ENCODE results near the gene CENPI. TPM values are rescaled to one million over a fixed set of nuclear protein-coding genes. Genes with fewer than 3 reads are reported as not detected.

Gene CENPI
- total and polyA plus RNA-seq, 2 of the 13 experiments (the other 11 are each of a cell fraction or from before 2014, with no cell fraction given): 5.1 to 26.5 TPM

GRCh38 chrX:101071582-101071981, 26.4 kb upstream of the CENPI start (continued):
- no peak for TF ChIP-seq PRMT3 (CRISPR knock-in tag; IDR thresholded peaks at IDR 0.05; ENCODE audit: borderline replicate concordance, low read depth)
- TF ChIP-seq ZNF547 (CRISPR knock-in tag; IDR thresholded peaks at IDR 0.05): no peak
- no peak for TF ChIP-seq REL (CRISPR knock-in tag; conservative IDR thresholded peaks at IDR 0.05)
- no peak for TF ChIP-seq SNRNP70 (IDR thresholded peaks at IDR 0.05; ENCODE audit: low read depth, low read length)
- TF ChIP-seq, protein P1, sequence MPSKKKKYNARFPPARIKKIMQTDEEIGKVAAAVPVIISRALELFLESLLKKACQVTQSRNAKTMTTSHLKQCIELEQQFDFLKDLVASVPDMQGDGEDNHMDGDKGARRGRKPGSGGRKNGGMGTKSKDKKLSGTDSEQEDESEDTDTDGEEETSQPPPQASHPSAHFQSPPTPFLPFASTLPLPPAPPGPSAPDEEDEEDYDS (CRISPR knock-in tag; IDR thresholded peaks at IDR 0.05): no peak
- no peak for TF ChIP-seq ZSCAN29 (CRISPR knock-in tag; conservative IDR thresholded peaks at IDR 0.05)
- TF ChIP-seq ZMYM4 (CRISPR knock-in tag; IDR thresholded peaks at IDR 0.05): no peak
- no peak for TF ChIP-seq FIP1L1 (IDR thresholded peaks at IDR 0.05; ENCODE audit: borderline replicate concordance, insufficient read depth, low read depth, low read length)
- TF ChIP-seq SNAPC2 (CRISPR knock-in tag; IDR thresholded peaks at IDR 0.05): no peak

- 43% methylated on average over 13 of the region's 23 CpGs for WGBS (ENCODE audit: low lambda C conversion rate)
- Histone ChIP-seq H3K4me1 (ENCODE audit: insufficient read depth, low read length) (no peaks in the 10 kb centered on the region), H3K27ac (ENCODE audit: extremely low read length, insufficient read depth, low read length) (no peak within 1 kb of the TSS), H3K9me3 (ENCODE audit: low read length) (no peaks in the 10 kb centered on the region), H3K27me3 (ENCODE audit: control insufficient read depth in 1 of 2, insufficient read depth in 2 of 2, low read length in 2 of 2) (no peaks in the 10 kb centered on the region), H3K4me3 (replicated peaks in 1 of 3; ENCODE audit: insufficient read depth in 1 of 3, low read depth in 2 of 3, low read length in 3 of 3) (no peak within 1 kb of the TSS), H2AFZ (ENCODE audit: low read length) (no peak within 1 kb of the TSS), H3K4me2 (ENCODE audit: low read depth, low read length) (peak within 1 kb of the TSS; percentile 12; the same call in 1 of the 2 replicates), H4K20me1 (ENCODE audit: insufficient read depth, low read length) (no peaks in the 10 kb centered on the region), H3K9ac (ENCODE audit: insufficient read depth, low read depth, low read length) (no peak within 1 kb of the TSS), H3K79me2 (ENCODE audit: insufficient read depth, low read length) (no peaks in the 10 kb centered on the region), H3K36me3 (replicated peaks in 1 of 2; ENCODE audit: control insufficient read depth in 1 of 2, insufficient read depth in 2 of 2, low read length in 2 of 2) (no peaks in the 10 kb centered on the region)
- POLR2A ChIA-PET: no interaction called here
- FAIRE-seq: no peak
- no TSS peak for BruUV-seq (replicated peaks)
- ATAC-seq: peak; percentile 38; the same call in 1 of the 3 replicates
- intact Hi-C loops (cut with micrococcal nuclease; ENCODE audit: unreplicated experiment): no loop called here
- DNase-seq (ENCODE audit: low spot score): no peak
- in situ Hi-C loops (cut with HindIII; ENCODE audit: extremely low pct_ligation_motif_present, low pct_unique_long_range_greater_than_20kb): no loop called here
- CTCF ChIA-PET (ENCODE audit: low intra/inter-chr PET ratio, low total read pairs): no interaction called here
- TF ChIP-seq, protein P2, sequence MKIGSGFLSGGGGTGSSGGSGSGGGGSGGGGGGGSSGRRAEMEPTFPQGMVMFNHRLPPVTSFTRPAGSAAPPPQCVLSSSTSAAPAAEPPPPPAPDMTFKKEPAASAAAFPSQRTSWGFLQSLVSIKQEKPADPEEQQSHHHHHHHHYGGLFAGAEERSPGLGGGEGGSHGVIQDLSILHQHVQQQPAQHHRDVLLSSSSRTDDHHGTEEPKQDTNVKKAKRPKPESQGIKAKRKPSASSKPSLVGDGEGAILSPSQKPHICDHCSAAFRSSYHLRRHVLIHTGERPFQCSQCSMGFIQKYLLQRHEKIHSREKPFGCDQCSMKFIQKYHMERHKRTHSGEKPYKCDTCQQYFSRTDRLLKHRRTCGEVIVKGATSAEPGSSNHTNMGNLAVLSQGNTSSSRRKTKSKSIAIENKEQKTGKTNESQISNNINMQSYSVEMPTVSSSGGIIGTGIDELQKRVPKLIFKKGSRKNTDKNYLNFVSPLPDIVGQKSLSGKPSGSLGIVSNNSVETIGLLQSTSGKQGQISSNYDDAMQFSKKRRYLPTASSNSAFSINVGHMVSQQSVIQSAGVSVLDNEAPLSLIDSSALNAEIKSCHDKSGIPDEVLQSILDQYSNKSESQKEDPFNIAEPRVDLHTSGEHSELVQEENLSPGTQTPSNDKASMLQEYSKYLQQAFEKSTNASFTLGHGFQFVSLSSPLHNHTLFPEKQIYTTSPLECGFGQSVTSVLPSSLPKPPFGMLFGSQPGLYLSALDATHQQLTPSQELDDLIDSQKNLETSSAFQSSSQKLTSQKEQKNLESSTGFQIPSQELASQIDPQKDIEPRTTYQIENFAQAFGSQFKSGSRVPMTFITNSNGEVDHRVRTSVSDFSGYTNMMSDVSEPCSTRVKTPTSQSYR (CRISPR knock-in tag; IDR thresholded peaks at IDR 0.05; ENCODE audit: borderline replicate concordance): no peak
- TF ChIP-seq CENPT (CRISPR knock-in tag; IDR thresholded peaks at IDR 0.05; ENCODE audit: low read depth): no peak
- no peak for TF ChIP-seq ELK4 (CRISPR knock-in tag; IDR thresholded peaks at IDR 0.05; ENCODE audit: borderline replicate concordance)
- TF ChIP-seq SMARCC2 (IDR thresholded peaks at IDR 0.05): no peak
- no peak for TF ChIP-seq FOXA3 (CRISPR knock-in tag; IDR thresholded peaks at IDR 0.05)
Measured at GRCh38 chrX:101078716-101079598, 19.0 kb upstream of the CENPI start, which contains the start of gene TMEM35A. TMEM35A (plus strand) TSS chrX:101078879; CDS start chrX:101079003, 124 bp downstream.

All from HepG2 (cell line).